HepG2 (cell line): ENCODE data around the gene ADAR. TPM values are rescaled to one million over a fixed set of nuclear protein-coding genes. Genes with fewer than 3 reads are reported as not detected.

Experiments used
- ATAC-seq: fragments of 200-7000 bp; cut with Tn5 transposase; 3 replicates; pipeline ENCODE4 v1.9.1; 2020; ENCODE audit warnings: mild to moderate bottlenecking, moderate library complexity
- BruUV-seq: library from RNA; stranded (reverse); fragments of 400-500 nt; replicated peaks from 2 replicates; lab custom pipeline; 2021; lab: Mats Ljungman, UMichigan
- CTCF ChIA-PET: fragments of 300-600 bp; formaldehyde crosslinking; extraction: SDS; loops from one replicate; lab custom pipeline; 2021; ENCODE audit warnings: low total read pairs, inconsistent platforms, low intra/inter-chr PET ratio; lab: Yijun Ruan, JAX
- POLR2A ChIA-PET: fragments of 350-600 bp; sonication (Branson Sonifier 250); formaldehyde crosslinking; loops from one replicate; lab custom pipeline; 2020; ENCODE audit warnings: antibody characterized with exemption, inconsistent platforms; lab: Yijun Ruan, JAX
- DNase-seq: peaks from one replicate; pipeline ENCODE4 v3.0.0-alpha.2; 2015; ENCODE audit warnings: low spot score
- FAIRE-seq: peaks from 3 replicates; lab custom pipeline; 2011; peaks lifted over from hg19 to GRCh38; lab: Jason Lieb, UNC
- H2AFZ ChIP-seq: one replicate; pipeline ENCODE4 v1.6.1; 2011; ENCODE audit warnings: low read length, inconsistent platforms
- H3K27ac ChIP-seq: fragments of 300-600 bp; 3 replicates; pipeline ENCODE4 v1.8.0; 2011; ENCODE audit warnings: mixed run types, mild to moderate bottlenecking, mixed read lengths, low read length, inconsistent platforms; ENCODE audit not compliant: insufficient read depth; ENCODE audit errors: extremely low read length
- H3K27me3 ChIP-seq, 2 experiments: fragments of 200-600 bp in 1 of 2; 2 replicates in 1 of 2; 3 replicates in 1 of 2; pipeline versions ENCODE4 v1.6.0 to v1.8.0; 2011; ENCODE audit warnings: low read length in 2 of 2, mild to moderate bottlenecking in 2 of 2, moderate library complexity in 2 of 2, inconsistent platforms in 1 of 2; ENCODE audit not compliant: insufficient read depth in 2 of 2, control insufficient read depth in 1 of 2
- H3K36me3 ChIP-seq, 2 experiments: fragments of 200-600 bp in 1 of 2; replicated peaks in 1 of 2; 2 replicates in 1 of 2; 3 replicates in 1 of 2; pipeline versions ENCODE4 v1.5.1 to v1.8.0; 2011; ENCODE audit warnings: low read length in 2 of 2, inconsistent platforms in 1 of 2; ENCODE audit not compliant: insufficient read depth in 2 of 2, control insufficient read depth in 1 of 2
- H3K4me1 ChIP-seq: 2 replicates; pipeline ENCODE4 v1.5.1; 2012; ENCODE audit warnings: low read length, inconsistent platforms; ENCODE audit not compliant: insufficient read depth
- H3K4me2 ChIP-seq: 2 replicates; pipeline ENCODE4 v1.6.0; 2011; ENCODE audit warnings: low read depth, low read length, inconsistent platforms
- H3K4me3 ChIP-seq, 3 experiments: fragments of 200-600 bp in 1 of 3; sonication (generic), shearing (Covaris generic) in 1 of 3; replicated peaks in 1 of 3; 2 replicates each; pipeline ENCODE4 v1.5.1; 2011 to 2016; ENCODE audit warnings: low read length in 3 of 3, inconsistent platforms in 2 of 3, low read depth in 2 of 3, mild to moderate bottlenecking in 2 of 3, control low read depth in 1 of 3, mixed read lengths in 1 of 3; ENCODE audit not compliant: insufficient read depth in 1 of 3
- H3K79me2 ChIP-seq: one replicate; pipeline ENCODE4 v1.6.1; 2011; ENCODE audit warnings: low read length, inconsistent platforms; ENCODE audit not compliant: insufficient read depth
- H3K9ac ChIP-seq: 2 replicates; pipeline ENCODE4 v1.6.0; 2011; ENCODE audit warnings: mild to moderate bottlenecking, low read depth, low read length, inconsistent platforms; ENCODE audit not compliant: insufficient read depth
- H3K9me3 ChIP-seq: 2 replicates; pipeline ENCODE4 v1.5.1; 2012; ENCODE audit warnings: mild to moderate bottlenecking, low read length
- H4K20me1 ChIP-seq: 2 replicates; pipeline ENCODE4 v1.6.0; 2011; ENCODE audit warnings: inconsistent platforms, mild to moderate bottlenecking, low read length, moderate library complexity; ENCODE audit not compliant: insufficient read depth
- JARID2 ChIP-seq: sonication (generic); formaldehyde crosslinking; IDR thresholded peaks from 2 replicates; pipeline ENCODE4 v1.8.1; 2023; ENCODE audit warnings: missing genetic modification reagents, inconsistent platforms; ENCODE audit not compliant: insufficient replicate concordance
- KDM4B ChIP-seq: sonication (generic); formaldehyde crosslinking; IDR thresholded peaks from 2 replicates; pipeline ENCODE4 v1.4.0; 2020; ENCODE audit warnings: missing genetic modification reagents
- MLX ChIP-seq: IDR thresholded peaks from 2 replicates; pipeline ENCODE4 v1.6.1; 2016
- MYC ChIP-seq: sonication (generic); formaldehyde crosslinking; IDR thresholded peaks from 2 replicates; pipeline ENCODE4 v1.9.0; 2021; ENCODE audit warnings: missing genetic modification reagents, borderline replicate concordance
- SAP130 ChIP-seq: IDR thresholded peaks from 2 replicates; pipeline ENCODE4 v1.6.1; 2016; ENCODE audit warnings: low read depth
- TBX3 ChIP-seq: fragments of 450-650 bp; IDR thresholded peaks from 2 replicates; pipeline ENCODE4 v1.6.1; 2017; ENCODE audit warnings: antibody characterized with exemption, mild to moderate bottlenecking, inconsistent platforms, borderline replicate concordance
- TEAD3 ChIP-seq: optimal IDR thresholded peaks from 2 replicates; pipeline ENCODE3; 2016; ENCODE audit warnings: borderline replicate concordance
- TRAFD1 ChIP-seq: sonication (generic); formaldehyde crosslinking; IDR thresholded peaks from 2 replicates; pipeline ENCODE4 v1.5.1; 2020; ENCODE audit warnings: missing genetic modification reagents, mild to moderate bottlenecking, borderline replicate concordance
- ZBTB20 ChIP-seq: sonication (generic); formaldehyde crosslinking; IDR thresholded peaks from 2 replicates; pipeline ENCODE4 v1.8.1; 2023; ENCODE audit warnings: missing genetic modification reagents, low read depth, mild to moderate bottlenecking, borderline replicate concordance
- WGBS: methylation state at CpG from one replicate; pipeline ENCODE4 v1.1.6; 2017; ENCODE audit warnings: low lambda C conversion rate; 5-methylcytosine and 5-hydroxymethylcytosine counted together
- in situ Hi-C: cut with HindIII; loops from 2 replicates; pipeline ENCODE4 v1.10.0; 2017; ENCODE audit warnings: low pct_unique_long_range_greater_than_20kb; ENCODE audit not compliant: extremely low pct_ligation_motif_present
- intact Hi-C: fragments of 100-400 bp; cut with micrococcal nuclease; formaldehyde crosslinking; loops from one replicate; pipeline ENCODE4 v1.10.0; 2022; ENCODE audit not compliant: unreplicated experiment
- polyA plus RNA-seq, 8 experiments: library from polyadenylated mRNA; depleted of rRNA in 3 of 8; stranded (reverse) in 7 of 8; unstranded in 1 of 8; fragments of >200 nt; fragmentation: Illumina TruSeq in 4 of 8; extraction: Trizol in 4 of 8; gene quantifications; 2 replicates each; pipeline versions ENCODE4 v1.2.1 to v1.2.3, GENCODE V29; 2011 to 2016; ENCODE audit warnings: low read depth in 4 of 8, missing spikeins in 1 of 8, mixed read lengths in 1 of 8; ENCODE audit not compliant: insufficient read depth in 1 of 8
- total RNA-seq, 5 experiments: library from RNA; depleted of rRNA; stranded (reverse); fragments of >200 nt; fragmentation: Illumina TruSeq; extraction: Trizol; gene quantifications; 2 replicates each; pipeline ENCODE4 v1.2.3, GENCODE V29; 2016; ENCODE audit warnings: low read depth in 1 of 5
- TF ChIP-seq, protein P1 (sequence below): sonication (generic); formaldehyde crosslinking; conservative IDR thresholded peaks from 2 replicates; pipeline ENCODE4 v1.4.0; 2020; ENCODE audit warnings: missing genetic modification reagents
- TF ChIP-seq, protein P2 (sequence below), 2 experiments: sonication (generic) in 1 of 2; formaldehyde crosslinking in 1 of 2; IDR thresholded peaks; 2 replicates each; pipeline versions ENCODE4 v1.5.1 to v1.6.1; 2011 to 2020; ENCODE audit warnings: borderline replicate concordance in 1 of 2, low read depth in 1 of 2, low read length in 1 of 2, mild to moderate bottlenecking in 1 of 2, missing genetic modification reagents in 1 of 2, moderate library complexity in 1 of 2

Gene ADAR
- total and polyA plus RNA-seq, 2 of the 13 experiments (the other 11 are each of a cell fraction or from before 2014, with no cell fraction given): 70.8 to 86.2 TPM

DNA sequence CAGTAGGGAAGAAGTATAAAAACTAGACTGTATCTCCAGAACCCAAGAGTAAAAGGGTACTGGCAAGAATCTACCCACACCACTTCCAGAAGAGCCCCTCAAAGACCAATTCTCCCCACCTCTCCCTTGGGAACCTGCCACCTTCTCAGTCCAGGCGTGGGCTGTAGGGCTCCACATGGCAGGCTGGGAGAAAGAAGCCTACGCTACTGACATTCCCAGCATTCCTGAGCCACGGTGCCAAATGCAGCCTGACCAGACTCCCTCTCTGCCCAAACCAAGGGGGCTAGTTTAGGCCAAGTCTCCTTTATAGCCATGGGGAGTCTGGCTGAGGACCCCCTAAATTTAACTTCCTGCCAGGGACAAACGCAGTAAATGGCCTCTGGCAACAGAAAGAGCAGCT, 51.6 kb downstream of the ADAR start:
- H3K79me2 ChIP-seq: peaks cover 32% of the 10 kb centered on the region
- DNase-seq (no peak), ATAC-seq (no peak; the same call in 2 of the 3 replicates), FAIRE-seq (no peak)
- CTCF ChIA-PET: no interaction called here
- intact Hi-C loops (loop anchor here (5.0 kb wide), 3 partner anchors 51 to 446 kb away; partner anchors contain the start of genes ADAR and ZBTB7B), in situ Hi-C loops (no loop called here)
- no peaks in the 10 kb centered on the region; the same call in 1 of the 2 replicates for H4K20me1 ChIP-seq
- peak overlapping the region; percentile 35 to 96 (median 95) for H3K4me3 ChIP-seq
- no peaks in the 10 kb centered on the region for H3K9me3 ChIP-seq
- no peak for TF ChIP-seq KDM4B
- TF ChIP-seq MLX (CRISPR knock-in tag): no peak
- TF ChIP-seq TEAD3: peak; percentile 86
- TF ChIP-seq MYC (CRISPR knock-in tag): no peak
- no peak for TF ChIP-seq TRAFD1 (CRISPR knock-in tag)
- TF ChIP-seq ZBTB20: no peak
- TF ChIP-seq SAP130: peak; percentile 29; the same call in 1 of the 2 replicates
- TF ChIP-seq, protein P1, sequence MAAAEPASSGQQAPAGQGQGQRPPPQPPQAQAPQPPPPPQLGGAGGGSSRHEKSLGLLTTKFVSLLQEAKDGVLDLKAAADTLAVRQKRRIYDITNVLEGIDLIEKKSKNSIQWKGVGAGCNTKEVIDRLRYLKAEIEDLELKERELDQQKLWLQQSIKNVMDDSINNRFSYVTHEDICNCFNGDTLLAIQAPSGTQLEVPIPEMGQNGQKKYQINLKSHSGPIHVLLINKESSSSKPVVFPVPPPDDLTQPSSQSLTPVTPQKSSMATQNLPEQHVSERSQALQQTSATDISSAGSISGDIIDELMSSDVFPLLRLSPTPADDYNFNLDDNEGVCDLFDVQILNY: no peak
- no peak for TF ChIP-seq JARID2 (CRISPR knock-in tag)
- TF ChIP-seq, protein P2, sequence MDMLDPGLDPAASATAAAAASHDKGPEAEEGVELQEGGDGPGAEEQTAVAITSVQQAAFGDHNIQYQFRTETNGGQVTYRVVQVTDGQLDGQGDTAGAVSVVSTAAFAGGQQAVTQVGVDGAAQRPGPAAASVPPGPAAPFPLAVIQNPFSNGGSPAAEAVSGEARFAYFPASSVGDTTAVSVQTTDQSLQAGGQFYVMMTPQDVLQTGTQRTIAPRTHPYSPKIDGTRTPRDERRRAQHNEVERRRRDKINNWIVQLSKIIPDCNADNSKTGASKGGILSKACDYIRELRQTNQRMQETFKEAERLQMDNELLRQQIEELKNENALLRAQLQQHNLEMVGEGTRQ (IDR thresholded peaks at IDR 0.05; ENCODE audit: low read depth, low read length): no peak
- TF ChIP-seq, protein P2 (CRISPR knock-in tag; IDR thresholded peaks at IDR 0.05; ENCODE audit: borderline replicate concordance): no peak
- TF ChIP-seq TBX3: no peak
- no peak overlapping the region for H2AFZ ChIP-seq
- peak overlapping the region; percentile 2 for H3K27ac ChIP-seq
- no TSS peak for BruUV-seq
- POLR2A ChIA-PET: interaction anchor here (0.9 kb wide), 1 partner anchor 10 kb away, joined by 3 read pairs; no protein-coding TSS in a partner anchor
- H3K27me3 ChIP-seq: no peaks in the 10 kb centered on the region; a peak in 1 of 5 replicates
- peak overlapping the region; percentile 89 for H3K9ac ChIP-seq
- H3K4me1 ChIP-seq: peaks cover 34% of the 10 kb centered on the region
- peaks cover 31 to 47% of the 10 kb centered on the region in 2 experiments for H3K36me3 ChIP-seq
- 30% methylated on average over 3 of the region's 4 CpGs for WGBS
- H3K4me2 ChIP-seq: peak overlapping the region; percentile 98
